Colonic mucosa (tissue), 4 donors: ENCODE data around the gene DOK3. TPM values are rescaled to one million over a fixed set of nuclear protein-coding genes. Genes with fewer than 3 reads are reported as not detected.

Source experiments
- DNase-seq: peaks from one replicate; pipeline ENCODE4 v3.0.0-alpha.2; 2020
- H3K27ac ChIP-seq: fragments of 200-600 bp; one replicate; pipeline ENCODE4 v1.8.0; 2021
- H3K27me3 ChIP-seq: fragments of 200-600 bp; one replicate; pipeline ENCODE4 v1.8.0; 2021
- H3K36me3 ChIP-seq: fragments of 200-600 bp; one replicate; pipeline ENCODE4 v1.8.0; 2021
- H3K4me1 ChIP-seq: fragments of 200-600 bp; one replicate; pipeline ENCODE4 v1.8.0; 2021; ENCODE audit warnings: mild to moderate bottlenecking
- H3K4me3 ChIP-seq: fragments of 200-600 bp; one replicate; pipeline ENCODE4 v1.8.0; 2021
- H3K9ac ChIP-seq, 2 donors: one replicate each; pipeline ENCODE4 v1.7.0; 2013; ENCODE audit warnings: control low read depth in 2 of 2, low read depth in 2 of 2, low read length in 2 of 2
- H3K9me3 ChIP-seq: fragments of 200-600 bp; one replicate; pipeline ENCODE4 v1.8.0; 2021
- CTCF ChIP-seq: fragments of 200-600 bp; IDR thresholded peaks from one replicate; pipeline ENCODE4 v1.8.0; 2022; ENCODE audit warnings: antibody characterized with exemption, mild to moderate bottlenecking
- intact Hi-C: fragments of 100-400 bp; cut with DNase I; formaldehyde crosslinking; loops from one replicate; pipeline ENCODE4 v1.14.1; 2022
- total RNA-seq, 2 donors: library from RNA; stranded (reverse); fragmentation: NEBNext Ultra II Directional in 1 of 2; extraction: Animal tissue kit (Norgen Biotek cat#: 25700) in 1 of 2; gene quantifications; one replicate each; pipeline ENCODE4 v1.2.1, GENCODE V29; 2021
- donor health status: healthy.
- donor health status: DM: no; HTN: no; CAD: no.
- donor health status: DM: no; HTN: no; CAD: no.

Gene DOK3
- total RNA-seq, 2 donors from 2014 or later = 4.1 to 8.9 TPM

- no peaks in the 10 kb centered on the region for H3K27me3 ChIP-seq
- no peak for TF ChIP-seq CTCF
- intact Hi-C loops = no loop called here
- no peak overlapping the region for H3K27ac ChIP-seq
- H3K36me3 ChIP-seq = no peaks in the 10 kb centered on the region
- DNase-seq = no peak
- no peak overlapping the region for H3K9ac ChIP-seq
- no peak overlapping the region for H3K4me3 ChIP-seq
- no peaks in the 10 kb centered on the region for H3K9me3 ChIP-seq
- H3K4me1 ChIP-seq = peaks cover 5% of the 10 kb centered on the region
Observed at GRCh38 chr5:177490992-177491391, 18.6 kb downstream of the DOK3 start.

GRCh38 chr5:177490311-177490991, 19.2 kb downstream of the DOK3 start:
- Histone ChIP-seq H3K4me3 (no peak overlapping the region), H3K4me1 (peaks cover 5% of the 10 kb centered on the region), H3K27me3 (no peaks in the 10 kb centered on the region), H3K27ac (no peak overlapping the region), H3K9ac (no peak overlapping the region), H3K36me3 (no peaks in the 10 kb centered on the region), H3K9me3 (no peaks in the 10 kb centered on the region)
- intact Hi-C loops = no loop called here
- no peak for TF ChIP-seq CTCF
- no peak for DNase-seq

DNA sequence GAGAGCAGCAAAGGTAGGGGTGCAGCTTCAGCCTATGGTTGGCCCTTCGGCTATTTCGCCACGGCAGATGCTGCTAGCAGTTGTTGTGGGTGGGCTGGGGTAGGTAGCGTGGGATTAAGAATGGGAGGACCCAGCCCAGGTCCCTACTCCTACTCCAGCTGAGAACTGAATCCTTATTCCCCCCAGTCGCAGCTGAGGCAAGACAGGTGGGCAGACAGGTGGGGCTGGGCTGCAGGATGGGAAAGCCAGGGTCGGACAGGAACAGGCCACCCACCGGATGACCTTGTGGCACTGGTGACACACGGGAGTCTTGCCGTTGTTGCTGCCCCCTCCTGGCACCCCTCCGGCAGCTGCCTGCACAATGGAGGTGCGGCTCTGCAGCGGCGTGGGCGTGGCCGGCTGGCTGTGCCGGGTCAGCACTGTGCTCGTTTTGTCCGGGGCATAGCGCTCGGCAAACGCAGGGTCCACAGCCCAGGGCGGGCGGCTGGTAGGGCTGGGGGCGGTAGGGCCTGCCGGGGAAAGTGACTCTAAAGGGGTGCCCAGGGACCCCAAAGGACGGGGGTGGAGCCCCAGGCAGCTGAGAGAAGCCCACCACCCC, 20.4 kb downstream of the DOK3 start:
- Histone ChIP-seq H3K9ac (no peak overlapping the region), H3K4me1 (peaks cover 5% of the 10 kb centered on the region), H3K36me3 (no peaks in the 10 kb centered on the region), H3K9me3 (no peaks in the 10 kb centered on the region), H3K27me3 (no peaks in the 10 kb centered on the region), H3K27ac (no peak overlapping the region), H3K4me3 (no peak overlapping the region)
- peak; percentile 62 for DNase-seq
- intact Hi-C loops = no loop called here
- TF ChIP-seq CTCF = no peak

- Histone ChIP-seq H3K4me3 (no peak overlapping the region), H3K27ac (no peak overlapping the region), H3K9me3 (no peaks in the 10 kb centered on the region), H3K27me3 (no peaks in the 10 kb centered on the region), H3K36me3 (no peaks in the 10 kb centered on the region), H3K4me1 (peaks cover 5% of the 10 kb centered on the region), H3K9ac (no peak overlapping the region)
- intact Hi-C loops = no loop called here
- TF ChIP-seq CTCF = no peak
- DNase-seq = no peak
Observed at GRCh38 chr5:177487975-177488374, 21.7 kb downstream of the DOK3 start.

DNA sequence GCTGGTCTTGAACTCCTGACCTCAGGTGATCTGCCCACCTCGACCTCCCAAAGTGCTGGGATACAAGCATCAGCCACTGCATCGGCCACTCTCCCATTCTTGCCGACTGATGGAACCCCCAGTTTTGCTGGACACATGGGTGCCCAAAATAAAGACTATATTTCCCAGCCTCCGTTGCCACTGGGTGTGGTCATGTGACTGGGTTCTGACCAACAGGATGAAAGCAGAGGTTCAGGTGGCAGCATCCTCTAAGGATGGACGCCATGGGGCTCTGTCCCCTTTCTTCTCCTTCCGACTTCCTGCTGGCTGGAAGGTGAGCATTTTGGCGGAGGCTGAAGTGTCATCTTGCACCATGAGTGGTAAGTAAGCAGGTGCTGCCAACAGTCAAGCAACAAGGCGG, 22.5 kb downstream of the DOK3 start:
- no peak for TF ChIP-seq CTCF
- Histone ChIP-seq H3K4me1 (peaks cover 5% of the 10 kb centered on the region), H3K9me3 (no peaks in the 10 kb centered on the region), H3K9ac (no peak overlapping the region), H3K4me3 (no peak overlapping the region), H3K27me3 (no peaks in the 10 kb centered on the region), H3K27ac (no peak overlapping the region), H3K36me3 (no peaks in the 10 kb centered on the region)
- no peak for DNase-seq
- intact Hi-C loops = no loop called here
